A673 (cell line): ENCODE results near the gene GPR84. TPM values are rescaled to one million over a fixed set of nuclear protein-coding genes. Genes with fewer than 3 reads are reported as not detected.

ENCODE experiments used
- BruUV-seq: library from RNA; stranded (reverse); fragments of 400-500 nt; replicated peaks from 2 replicates; lab custom pipeline; 2021; lab: Mats Ljungman, UMichigan
- CTCF ChIA-PET: fragments of 300-600 bp; sonication (Branson Sonifier 250); formaldehyde crosslinking; loops from one replicate; lab custom pipeline; 2022; ENCODE audit warnings: antibody characterized with exemption; lab: Charles Lee
- POLR2A ChIA-PET: fragments of 300-600 bp; sonication (Branson Sonifier 250); formaldehyde crosslinking; loops from one replicate; lab custom pipeline; 2022; ENCODE audit warnings: antibody characterized with exemption; ENCODE audit not compliant: low non-redundant PET; lab: Charles Lee
- DNase-seq: peaks from one replicate; pipeline ENCODE4 v3.0.0-alpha.2; 2015; ENCODE audit warnings: low spot score
- H3K27ac ChIP-seq: fragments of 200-600 bp; sonication (generic); 2 replicates; pipeline ENCODE4 v1.5.1; 2016; ENCODE audit warnings: mixed run types, low read depth, mild to moderate bottlenecking, mixed read lengths, antibody characterized with exemption, low read length; ENCODE audit not compliant: poor library complexity, severe bottlenecking
- H3K27me3 ChIP-seq: fragments of 200-600 bp; sonication (generic); replicated peaks from 2 replicates; pipeline ENCODE4 v1.6.1; 2017; ENCODE audit warnings: mixed run types, low read depth, mild to moderate bottlenecking, mixed read lengths, antibody characterized with exemption, low read length; ENCODE audit not compliant: insufficient read depth, poor library complexity
- H3K36me3 ChIP-seq: fragments of 200-600 bp; sonication (generic); 2 replicates; pipeline ENCODE4 v1.6.1; 2016; ENCODE audit warnings: mixed run types, mild to moderate bottlenecking, mixed read lengths, antibody characterized with exemption, low read length; ENCODE audit not compliant: insufficient read depth, poor library complexity, severe bottlenecking
- H3K4me1 ChIP-seq: fragments of 200-600 bp; sonication (generic); 2 replicates; pipeline ENCODE4 v1.6.1; 2017; ENCODE audit warnings: mixed run types, mild to moderate bottlenecking, mixed read lengths, antibody characterized with exemption, low read length; ENCODE audit not compliant: insufficient read depth, poor library complexity, severe bottlenecking
- H3K4me3 ChIP-seq: fragments of 200-600 bp; sonication (generic); 2 replicates; pipeline ENCODE4 v1.5.1; 2016; ENCODE audit warnings: low read depth, mixed run types, mild to moderate bottlenecking, mixed read lengths, low read length; ENCODE audit not compliant: poor library complexity, severe bottlenecking
- H3K9me3 ChIP-seq: fragments of 200-600 bp; sonication (generic); 2 replicates; pipeline ENCODE4 v1.6.1; 2016; ENCODE audit warnings: mixed run types, low read depth, mild to moderate bottlenecking, mixed read lengths, antibody characterized with exemption, low read length; ENCODE audit not compliant: poor library complexity, severe bottlenecking
- EZH2 ChIP-seq: fragments of 200-600 bp; sonication (generic); IDR thresholded peaks from 2 replicates; pipeline ENCODE4 v1.6.1; 2017; ENCODE audit warnings: borderline replicate concordance, low read depth, mild to moderate bottlenecking, mixed read lengths, antibody characterized with exemption, low read length; ENCODE audit not compliant: poor library complexity, severe bottlenecking
- intact Hi-C: fragments of 100-400 bp; cut with micrococcal nuclease; formaldehyde crosslinking; loops from one replicate; pipeline ENCODE4 v1.10.0; 2022; ENCODE audit not compliant: unreplicated experiment
- total RNA-seq: library from RNA; stranded (reverse); gene quantifications from 2 replicates; pipeline ENCODE4 v1.2.3, GENCODE V29; 2021
- TF ChIP-seq, protein P1 (sequence below): fragments of 300-800, 200-600 bp; sonication (generic); conservative IDR thresholded peaks from 2 replicates; pipeline ENCODE4 v1.5.1; 2017; ENCODE audit warnings: low read depth, mild to moderate bottlenecking, antibody characterized with exemption, low read length, moderate library complexity, mixed read lengths

GPR84 gene
- total RNA-seq, 1 experiment from 2014 or later, result not detected

DNA sequence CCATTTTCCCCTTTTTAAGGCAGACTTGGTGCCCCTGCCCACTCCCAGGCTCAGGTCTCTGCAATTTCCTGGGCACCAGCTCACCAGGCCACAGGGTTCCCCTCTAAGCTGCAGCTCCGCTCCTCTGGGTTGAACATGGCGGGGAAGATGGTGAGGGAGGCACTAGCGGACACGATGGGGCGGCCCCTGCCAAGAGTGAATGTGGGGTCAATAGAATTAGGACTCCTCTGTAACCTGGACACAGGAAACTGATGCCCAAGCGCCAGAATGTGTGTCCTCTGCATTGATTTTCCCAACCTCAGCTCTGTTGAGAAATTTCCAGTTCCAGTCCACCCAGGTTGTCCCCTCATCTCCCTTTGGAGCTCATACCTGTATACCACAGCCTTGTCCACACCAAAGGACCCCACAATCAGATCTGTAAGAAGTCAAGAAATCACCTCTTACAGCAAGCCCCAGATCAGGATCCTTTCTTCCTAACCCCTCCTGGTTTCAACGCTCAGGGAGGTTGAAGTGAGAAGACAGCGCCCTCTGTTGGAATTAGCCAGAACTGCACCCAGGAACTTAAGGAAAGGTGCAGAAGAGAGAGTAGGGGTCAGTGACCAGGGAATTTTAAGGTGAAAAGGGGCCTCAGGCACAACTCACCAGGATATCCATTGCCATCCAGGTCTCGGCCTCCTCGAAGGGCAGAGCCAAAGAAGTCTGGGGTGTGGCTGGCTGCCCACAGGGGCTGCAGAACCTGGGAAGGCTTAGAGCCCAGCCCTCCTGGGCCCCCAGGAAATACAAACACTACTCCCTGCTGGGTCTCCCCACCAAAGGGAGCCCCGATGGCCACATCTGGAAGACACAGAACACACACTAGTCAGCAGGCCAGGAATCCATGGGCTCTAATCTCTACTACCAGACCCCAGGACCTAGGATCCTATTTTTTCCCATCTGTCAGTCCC lies 40.0 kb upstream of the GPR84 start:
- Histone ChIP-seq H3K9me3 (no peaks in the 10 kb centered on the region), H3K27ac (peak overlapping the region; percentile 59), H3K4me3 (no peak overlapping the region), H3K27me3 (no peaks in the 10 kb centered on the region), H3K4me1 (no peaks in the 10 kb centered on the region), H3K36me3 (peaks cover 97% of the 10 kb centered on the region)
- ChIA-PET POLR2A (no interaction called here), CTCF (interaction anchor here (1.0 kb wide), 2 partner anchors 11 to 87 kb away, joined by 3 to 4 read pairs; no protein-coding TSS in a partner anchor)
- TF ChIP-seq, protein P1, sequence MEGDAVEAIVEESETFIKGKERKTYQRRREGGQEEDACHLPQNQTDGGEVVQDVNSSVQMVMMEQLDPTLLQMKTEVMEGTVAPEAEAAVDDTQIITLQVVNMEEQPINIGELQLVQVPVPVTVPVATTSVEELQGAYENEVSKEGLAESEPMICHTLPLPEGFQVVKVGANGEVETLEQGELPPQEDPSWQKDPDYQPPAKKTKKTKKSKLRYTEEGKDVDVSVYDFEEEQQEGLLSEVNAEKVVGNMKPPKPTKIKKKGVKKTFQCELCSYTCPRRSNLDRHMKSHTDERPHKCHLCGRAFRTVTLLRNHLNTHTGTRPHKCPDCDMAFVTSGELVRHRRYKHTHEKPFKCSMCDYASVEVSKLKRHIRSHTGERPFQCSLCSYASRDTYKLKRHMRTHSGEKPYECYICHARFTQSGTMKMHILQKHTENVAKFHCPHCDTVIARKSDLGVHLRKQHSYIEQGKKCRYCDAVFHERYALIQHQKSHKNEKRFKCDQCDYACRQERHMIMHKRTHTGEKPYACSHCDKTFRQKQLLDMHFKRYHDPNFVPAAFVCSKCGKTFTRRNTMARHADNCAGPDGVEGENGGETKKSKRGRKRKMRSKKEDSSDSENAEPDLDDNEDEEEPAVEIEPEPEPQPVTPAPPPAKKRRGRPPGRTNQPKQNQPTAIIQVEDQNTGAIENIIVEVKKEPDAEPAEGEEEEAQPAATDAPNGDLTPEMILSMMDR, result peak; percentile 99
- no peak for TF ChIP-seq EZH2
- DNase-seq, result peak; percentile 73
- no TSS peak for BruUV-seq
- intact Hi-C loops, result no loop called here

DNA sequence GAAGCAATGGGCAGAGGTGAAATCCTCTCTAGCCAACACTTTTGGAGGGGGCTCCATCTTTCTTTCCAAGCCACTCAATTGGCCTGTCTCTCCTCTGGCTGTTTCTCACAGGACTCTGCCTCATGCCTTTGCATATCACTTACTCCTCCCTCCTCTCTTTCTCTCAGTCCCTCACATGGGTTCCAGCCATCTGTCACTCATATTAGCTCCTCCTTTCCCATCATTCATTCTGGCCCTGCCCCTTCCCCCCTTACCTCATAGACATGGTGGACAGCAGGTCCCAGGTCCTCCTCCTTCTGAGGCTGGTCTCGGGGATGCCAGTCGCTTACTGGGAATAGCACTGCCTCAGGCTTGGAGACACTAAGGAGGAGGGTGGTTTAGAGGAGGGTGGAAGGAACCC lies 36.8 kb upstream of the GPR84 start:
- intact Hi-C loops, result no loop called here
- CTCF ChIA-PET, result interaction anchor here (0.6 to 5.0 kb wide), 2 partner anchors 38 to 49 kb away, joined by 4 to 133 read pairs; no protein-coding TSS in a partner anchor
- no peak overlapping the region for H3K4me3 ChIP-seq
- no peaks in the 10 kb centered on the region for H3K27me3 ChIP-seq
- no peaks in the 10 kb centered on the region for H3K4me1 ChIP-seq
- no TSS peak for BruUV-seq
- POLR2A ChIA-PET, result no interaction called here
- TF ChIP-seq EZH2, result no peak
- TF ChIP-seq, protein P1, result no peak
- DNase-seq, result no peak
- peak overlapping the region; percentile 1 for H3K27ac ChIP-seq
- H3K36me3 ChIP-seq, result peaks cover 98% of the 10 kb centered on the region
- no peaks in the 10 kb centered on the region for H3K9me3 ChIP-seq

DNA sequence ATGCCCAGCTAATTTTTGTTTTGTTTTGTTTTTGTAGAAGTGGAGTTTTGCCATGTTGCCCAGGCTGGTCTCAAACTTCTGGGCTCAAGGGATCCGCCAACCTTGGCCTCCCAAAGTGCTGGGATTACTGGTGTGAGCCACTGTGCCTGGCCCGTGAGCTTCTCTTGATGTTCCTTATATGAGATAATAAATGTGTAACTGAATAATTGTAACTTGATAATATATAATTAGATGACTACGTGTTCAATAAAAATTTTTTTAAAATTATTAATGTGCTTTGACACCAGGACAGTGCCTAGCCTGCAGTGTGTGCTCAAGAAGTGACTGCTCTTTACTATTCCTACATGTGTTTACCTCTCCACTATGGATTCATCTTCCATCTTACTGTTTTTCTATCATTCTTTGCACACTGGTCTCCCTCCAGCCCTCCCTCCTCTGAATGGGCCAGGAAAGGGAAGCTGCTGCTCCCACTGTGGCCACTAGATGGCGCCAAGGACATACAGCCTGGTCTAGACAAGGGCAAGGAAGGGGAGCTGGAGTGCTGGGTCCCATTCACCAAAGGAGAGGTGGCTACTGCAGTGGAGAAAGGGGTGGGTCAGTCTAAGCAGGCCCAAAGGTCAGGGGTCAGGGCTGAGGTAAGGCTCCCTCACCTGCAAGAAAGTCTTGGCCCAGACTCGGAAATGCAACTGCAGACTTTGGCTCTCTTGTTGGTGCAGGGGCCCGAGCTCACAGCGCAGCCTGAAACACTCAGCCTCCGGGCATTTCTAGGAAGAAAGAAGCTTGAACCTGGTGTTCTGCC lies 34.9 kb upstream of the GPR84 start:
- Histone ChIP-seq H3K9me3 (no peaks in the 10 kb centered on the region), H3K4me1 (no peaks in the 10 kb centered on the region), H3K4me3 (no peak overlapping the region), H3K36me3 (peaks cover 96% of the 10 kb centered on the region), H3K27ac (peak overlapping the region; percentile 29), H3K27me3 (no peaks in the 10 kb centered on the region)
- ChIA-PET CTCF (interaction anchor here (0.5 to 5.0 kb wide), 33 partner anchors 11 to 673 kb away, joined by 3 to 133 read pairs (median 5); partner anchors contain the start of genes ITGA5, NCKAP1L, PDE1B and ZNF385A), POLR2A (interaction anchor here (0.6 to 0.9 kb wide), 2 partner anchors 16 to 207 kb away, joined by 3 to 5 read pairs; no protein-coding TSS in a partner anchor)
- intact Hi-C loops, result loop anchor here (1.0 kb wide), 1 partner anchor 40 kb away; no protein-coding TSS in a partner anchor
- no peak for TF ChIP-seq EZH2
- TF ChIP-seq, protein P1, result peak; percentile 99
- peak; percentile 89 for DNase-seq
- no TSS peak for BruUV-seq
